Karpas-422 (cell line): Measurements from ENCODE around the gene ABCG1. TPM values are rescaled to one million over a fixed set of nuclear protein-coding genes. Genes with fewer than 3 reads are reported as not detected.

ENCODE experiments used
- DNase-seq: peaks from one replicate; pipeline ENCODE4 v3.0.0-alpha.2; 2015
- H2AFZ ChIP-seq: fragments of 200-600 bp; sonication (generic); 2 replicates; pipeline ENCODE4 v1.6.1; 2014; ENCODE audit warnings: antibody characterized with exemption, low read length, mixed read lengths
- H3K27ac ChIP-seq: fragments of 200-600 bp; sonication (generic); 2 replicates; pipeline ENCODE4 v1.5.1; 2014; ENCODE audit warnings: mild to moderate bottlenecking, low read length, moderate library complexity
- H3K27me3 ChIP-seq: fragments of 200-600 bp; sonication (generic); 2 replicates; pipeline ENCODE4 v1.6.1; 2014; ENCODE audit warnings: low read length, mixed read lengths
- H3K36me3 ChIP-seq: fragments of 200-600 bp; sonication (generic); 2 replicates; pipeline ENCODE4 v1.6.1; 2014; ENCODE audit warnings: low read length, mixed read lengths; ENCODE audit not compliant: insufficient read depth
- H3K4me1 ChIP-seq: fragments of 200-600 bp; sonication (generic); 2 replicates; pipeline ENCODE4 v1.6.1; 2014; ENCODE audit warnings: mild to moderate bottlenecking, low read length, mixed read lengths
- H3K4me2 ChIP-seq: fragments of 200-600 bp; sonication (generic); 2 replicates; pipeline ENCODE4 v1.6.1; 2014; ENCODE audit warnings: low read length, low read depth, mild to moderate bottlenecking; ENCODE audit not compliant: poor library complexity, severe bottlenecking
- H3K4me3 ChIP-seq: fragments of 200-600 bp; sonication (generic); 2 replicates; pipeline ENCODE4 v1.5.1; 2014; ENCODE audit warnings: mild to moderate bottlenecking, antibody characterized with exemption, low read length, mixed read lengths
- H3K79me2 ChIP-seq: fragments of 200-600 bp; sonication (generic); 2 replicates; pipeline ENCODE4 v1.6.1; 2014; ENCODE audit warnings: mild to moderate bottlenecking, low read length, mixed read lengths
- H3K9ac ChIP-seq: fragments of 200-600 bp; sonication (generic); 2 replicates; pipeline ENCODE4 v1.6.0; 2014; ENCODE audit warnings: low read length
- H3K9me2 ChIP-seq: fragments of 200-600 bp; sonication (generic), shearing (Covaris generic); replicated peaks from 2 replicates; pipeline ENCODE4 v1.6.0; 2014; ENCODE audit warnings: mild to moderate bottlenecking, low read length, moderate library complexity; ENCODE audit not compliant: insufficient read depth
- H3K9me3 ChIP-seq: fragments of 300-700, 200-600 bp; sonication (generic); 2 replicates; pipeline ENCODE4 v1.6.1; 2014; ENCODE audit warnings: low read length, mixed read lengths
- H4K20me1 ChIP-seq: fragments of 200-600 bp; sonication (generic); 2 replicates; pipeline ENCODE4 v1.6.1; 2014; ENCODE audit warnings: mild to moderate bottlenecking, antibody characterized with exemption, low read length, low read depth; ENCODE audit not compliant: insufficient read depth
- total RNA-seq: library from RNA; depleted of rRNA; stranded (reverse); fragments of >200 nt; shearing (Covaris generic); gene quantifications from 2 replicates; pipeline ENCODE4 v1.2.3, GENCODE V29; 2014; ENCODE audit warnings: low replicate concordance

ABCG1 gene
- total RNA-seq, 1 experiment from 2014 or later, result not detected

- H3K27me3 ChIP-seq, result no peaks in the 10 kb centered on the region
- no peak overlapping the region for H3K4me2 ChIP-seq
- no peak for DNase-seq
- H3K9ac ChIP-seq, result no peak overlapping the region
- H3K9me3 ChIP-seq, result no peaks in the 10 kb centered on the region
- H3K79me2 ChIP-seq, result no peaks in the 10 kb centered on the region
- no peaks in the 10 kb centered on the region for H3K36me3 ChIP-seq
- H3K27ac ChIP-seq, result no peak overlapping the region
- H3K4me3 ChIP-seq, result no peak overlapping the region
- H3K9me2 ChIP-seq, result no peaks in the 10 kb centered on the region
- peaks cover 21% of the 10 kb centered on the region for H3K4me1 ChIP-seq
- H4K20me1 ChIP-seq, result peaks cover 4% of the 10 kb centered on the region; the same call in 1 of the 2 replicates
- H2AFZ ChIP-seq, result no peak overlapping the region
These were observed 17.1 kb downstream of the ABCG1 start for GRCh38 chr21:42236014-42236413.

DNA sequence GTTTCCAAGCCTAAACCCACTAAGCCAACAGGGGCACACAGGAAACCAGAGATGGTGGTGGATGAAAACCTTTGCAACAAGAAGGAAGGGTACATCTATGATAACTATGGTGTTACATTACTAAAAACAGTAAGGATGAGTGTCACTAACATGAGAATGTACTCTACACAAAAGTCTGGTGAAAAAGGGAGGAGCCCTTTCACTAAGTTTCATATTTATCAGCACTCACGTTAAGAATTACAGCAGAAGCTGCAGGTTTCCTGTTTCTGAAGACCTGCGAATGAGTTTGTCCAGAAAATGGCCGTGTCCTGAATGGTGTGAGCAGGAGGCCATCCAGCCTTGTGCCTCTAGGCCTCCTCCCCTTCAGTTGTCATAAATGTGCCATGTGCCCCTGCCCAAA is 17.8 kb downstream of the ABCG1 start:
- no peaks in the 10 kb centered on the region for H3K36me3 ChIP-seq
- no peak for DNase-seq

DNA sequence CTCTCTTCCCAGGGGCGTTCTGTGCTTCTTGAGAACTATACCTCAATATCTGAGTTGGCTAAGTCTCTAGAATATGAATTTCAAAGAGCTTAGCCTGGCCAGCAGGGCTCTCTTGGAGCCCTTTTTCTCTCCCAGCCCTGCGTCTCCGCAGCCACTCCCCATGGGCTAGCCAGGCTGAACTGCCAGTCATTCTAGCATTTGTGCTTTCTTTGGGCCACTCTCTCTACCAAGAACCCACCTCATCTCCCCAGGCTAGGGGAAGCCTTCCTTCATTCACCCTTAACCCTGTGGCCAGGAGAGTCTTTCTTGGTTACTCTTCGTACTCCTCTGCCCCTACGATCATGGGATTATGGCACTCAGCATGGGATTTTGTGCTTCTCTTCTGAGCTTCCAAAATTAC is 18.2 kb downstream of the ABCG1 start:
- Histone ChIP-seq H3K9me2 (no peaks in the 10 kb centered on the region), H3K9me3 (no peaks in the 10 kb centered on the region), H4K20me1 (peaks cover 4% of the 10 kb centered on the region; the same call in 1 of the 2 replicates), H3K27me3 (no peaks in the 10 kb centered on the region), H3K36me3 (no peaks in the 10 kb centered on the region), H3K4me1 (peaks cover 21% of the 10 kb centered on the region), H2AFZ (no peak overlapping the region), H3K27ac (no peak overlapping the region), H3K4me2 (no peak overlapping the region), H3K9ac (no peak overlapping the region), H3K4me3 (no peak overlapping the region), H3K79me2 (no peaks in the 10 kb centered on the region)
- no peak for DNase-seq

More for the DNA sequence above, 17.8 kb downstream of the ABCG1 start:
- no peak overlapping the region for H3K9ac ChIP-seq
- peaks cover 4% of the 10 kb centered on the region; the same call in 1 of the 2 replicates for H4K20me1 ChIP-seq
- no peak overlapping the region for H3K4me3 ChIP-seq
- no peaks in the 10 kb centered on the region for H3K27me3 ChIP-seq
- no peaks in the 10 kb centered on the region for H3K9me3 ChIP-seq
- no peak overlapping the region for H2AFZ ChIP-seq
- H3K4me2 ChIP-seq, result no peak overlapping the region
- H3K27ac ChIP-seq, result no peak overlapping the region
- H3K79me2 ChIP-seq, result no peaks in the 10 kb centered on the region
- peaks cover 21% of the 10 kb centered on the region for H3K4me1 ChIP-seq
- no peaks in the 10 kb centered on the region for H3K9me2 ChIP-seq

- no peak for DNase-seq
- Histone ChIP-seq H3K79me2 (no peaks in the 10 kb centered on the region), H3K9me2 (no peaks in the 10 kb centered on the region), H3K4me3 (no peak overlapping the region), H3K27me3 (no peaks in the 10 kb centered on the region), H3K27ac (no peak overlapping the region), H4K20me1 (peaks cover 4% of the 10 kb centered on the region; the same call in 1 of the 2 replicates), H3K36me3 (no peaks in the 10 kb centered on the region), H3K4me1 (peaks cover 19% of the 10 kb centered on the region), H3K4me2 (no peak overlapping the region), H2AFZ (no peak overlapping the region), H3K9ac (no peak overlapping the region), H3K9me3 (no peaks in the 10 kb centered on the region)
These were observed 18.6 kb downstream of the ABCG1 start for GRCh38 chr21:42237577-42237976.

GRCh38 chr21:42238185-42238934 is 19.4 kb downstream of the ABCG1 start:
- Histone ChIP-seq H3K9me2 (no peaks in the 10 kb centered on the region), H3K36me3 (no peaks in the 10 kb centered on the region), H3K79me2 (no peaks in the 10 kb centered on the region), H3K27ac (no peak overlapping the region), H3K4me3 (no peak overlapping the region), H3K9ac (no peak overlapping the region), H3K4me1 (peaks cover 12% of the 10 kb centered on the region), H2AFZ (no peak overlapping the region), H3K9me3 (no peaks in the 10 kb centered on the region), H4K20me1 (peaks cover 4% of the 10 kb centered on the region; the same call in 1 of the 2 replicates), H3K27me3 (no peaks in the 10 kb centered on the region), H3K4me2 (no peak overlapping the region)
- DNase-seq, result no peak

DNA sequence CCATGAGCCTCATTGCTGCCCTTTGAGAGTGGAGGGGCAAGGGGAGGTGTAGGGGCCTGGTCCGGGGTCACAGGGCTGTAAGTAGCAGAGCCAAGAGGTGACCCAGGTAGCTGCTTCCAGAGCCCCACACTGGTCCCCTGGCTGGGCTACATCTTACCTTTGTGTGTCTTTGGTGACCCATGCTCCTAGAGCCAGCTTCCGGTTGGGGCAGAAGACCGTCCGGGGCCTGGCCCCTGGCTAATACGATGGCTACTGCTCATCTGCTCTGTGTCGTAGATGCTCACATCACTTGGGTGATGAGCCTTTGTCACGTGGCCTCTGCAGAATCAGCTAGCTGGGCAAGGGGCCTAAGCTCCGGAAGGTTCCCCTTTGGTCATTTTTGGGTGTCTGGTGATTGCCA is 20.6 kb downstream of the ABCG1 start:
- no peaks in the 10 kb centered on the region for H4K20me1 ChIP-seq
- peaks cover 4% of the 10 kb centered on the region; the same call in 1 of the 2 replicates for H3K4me1 ChIP-seq
- no peaks in the 10 kb centered on the region for H3K9me2 ChIP-seq
- no peaks in the 10 kb centered on the region for H3K36me3 ChIP-seq
- H3K9ac ChIP-seq, result no peak overlapping the region
- no peak overlapping the region for H2AFZ ChIP-seq
- H3K9me3 ChIP-seq, result no peaks in the 10 kb centered on the region
- DNase-seq, result no peak
- H3K4me2 ChIP-seq, result no peak overlapping the region
- H3K27ac ChIP-seq, result no peak overlapping the region
- H3K27me3 ChIP-seq, result no peaks in the 10 kb centered on the region
- no peak overlapping the region for H3K4me3 ChIP-seq
- H3K79me2 ChIP-seq, result no peaks in the 10 kb centered on the region

DNA sequence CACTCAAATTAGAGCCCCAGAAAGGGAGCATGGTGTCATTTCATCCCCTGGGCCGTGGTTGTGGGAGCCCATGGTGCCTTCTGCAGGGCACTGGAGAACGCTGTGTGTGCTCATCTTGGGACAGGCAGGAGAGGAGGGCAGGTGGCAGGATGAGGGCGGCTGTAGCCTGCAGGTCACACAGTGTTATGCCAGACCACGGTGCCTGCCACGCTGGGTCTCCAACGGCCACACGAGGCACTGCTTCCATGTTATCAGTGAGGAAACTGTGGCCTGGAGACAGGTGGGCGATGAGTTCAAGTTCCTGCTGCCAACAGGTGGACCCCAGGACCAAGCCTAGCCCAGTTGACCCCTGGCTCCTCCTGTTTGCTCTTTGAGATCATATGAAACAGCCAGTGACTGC is 21.0 kb downstream of the ABCG1 start:
- no peak overlapping the region for H3K4me2 ChIP-seq
- no peak for DNase-seq
- no peaks in the 10 kb centered on the region for H3K9me2 ChIP-seq
- peaks cover 4% of the 10 kb centered on the region; the same call in 1 of the 2 replicates for H3K4me1 ChIP-seq
- no peak overlapping the region for H3K27ac ChIP-seq
- no peak overlapping the region for H2AFZ ChIP-seq
- no peaks in the 10 kb centered on the region for H3K79me2 ChIP-seq
- no peaks in the 10 kb centered on the region for H4K20me1 ChIP-seq
- H3K27me3 ChIP-seq, result no peaks in the 10 kb centered on the region
- H3K9me3 ChIP-seq, result no peaks in the 10 kb centered on the region
- H3K4me3 ChIP-seq, result no peak overlapping the region
- H3K9ac ChIP-seq, result no peak overlapping the region
- no peaks in the 10 kb centered on the region for H3K36me3 ChIP-seq

DNA sequence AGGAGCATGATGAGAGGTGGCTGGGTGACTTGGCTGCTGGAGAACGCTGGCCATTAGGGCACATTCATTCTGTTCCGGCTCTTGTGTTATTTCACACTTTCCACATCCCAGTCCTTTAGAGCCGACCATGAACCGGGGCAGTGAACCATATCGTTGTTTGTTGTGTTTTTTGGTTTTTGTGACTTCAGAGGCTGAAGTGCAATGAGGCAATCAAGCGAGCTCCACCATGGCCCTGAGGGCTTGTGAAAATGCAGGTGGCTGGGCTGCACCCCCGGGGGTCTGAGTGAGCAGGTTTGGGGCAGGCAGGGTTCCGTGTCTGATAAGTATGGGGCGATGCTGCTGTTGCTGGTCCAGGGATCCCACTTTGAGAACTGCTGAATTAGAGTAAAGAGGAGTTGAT is 23.7 kb downstream of the ABCG1 start:
- H3K79me2 ChIP-seq, result no peaks in the 10 kb centered on the region
- no peaks in the 10 kb centered on the region for H3K27me3 ChIP-seq
- H4K20me1 ChIP-seq, result no peaks in the 10 kb centered on the region
- peaks cover 4% of the 10 kb centered on the region; the same call in 1 of the 2 replicates for H3K4me1 ChIP-seq
- no peaks in the 10 kb centered on the region for H3K9me2 ChIP-seq
- no peak for DNase-seq
- H3K4me3 ChIP-seq, result no peak overlapping the region
- H3K9ac ChIP-seq, result no peak overlapping the region
- H3K4me2 ChIP-seq, result no peak overlapping the region
- no peaks in the 10 kb centered on the region for H3K9me3 ChIP-seq
- no peaks in the 10 kb centered on the region for H3K36me3 ChIP-seq
- H2AFZ ChIP-seq, result no peak overlapping the region
- H3K27ac ChIP-seq, result no peak overlapping the region
